SK-N-MC (cell line): ENCODE data around the gene ABCB4.

Source experiments
- DNase-seq: peaks from one replicate; pipeline ENCODE4 v3.0.0-alpha.2; 2011; ENCODE audit warnings: low read depth, low spot score
- H3K27ac ChIP-seq: fragments of 200-600 bp; sonication (generic); 2 replicates; pipeline ENCODE4 v1.5.1; 2016; ENCODE audit warnings: mixed run types
- H3K36me3 ChIP-seq: fragments of 200-600 bp; sonication (generic); 2 replicates; pipeline ENCODE4 v1.6.1; 2017; ENCODE audit warnings: antibody characterized with exemption, low read length, mixed read lengths; ENCODE audit not compliant: insufficient read depth
- H3K4me3 ChIP-seq: fragments of 200-600 bp; sonication (generic); 2 replicates; pipeline ENCODE4 v1.5.1; 2016
- H3K9ac ChIP-seq: fragments of 200-600 bp; sonication (generic); 2 replicates; pipeline ENCODE4 v1.8.0; 2017; ENCODE audit warnings: mixed run types, mixed read lengths; ENCODE audit not compliant: insufficient read length
- H3K9me3 ChIP-seq: fragments of 200-600 bp; sonication (generic); 2 replicates; pipeline ENCODE4 v1.6.1; 2017; ENCODE audit warnings: low read depth, mild to moderate bottlenecking, antibody characterized with exemption, low read length, moderate library complexity, mixed read lengths
- EZH2 ChIP-seq: fragments of 200-600 bp; sonication (generic); IDR thresholded peaks from one replicate; pipeline ENCODE4 v1.6.1; 2017; ENCODE audit warnings: antibody characterized with exemption
- FOXP2 ChIP-seq: optimal IDR thresholded peaks from 2 replicates; pipeline ENCODE3; 2011; ENCODE audit warnings: mild to moderate bottlenecking, moderate library complexity; ENCODE audit not compliant: insufficient read depth; ENCODE audit errors: extremely low read length, control extremely low read depth
- POLR2AphosphoS5 ChIP-seq: IDR thresholded peaks from 2 replicates; pipeline ENCODE4 v1.6.1; 2012; ENCODE audit warnings: mild to moderate bottlenecking, low read depth, low read length, borderline replicate concordance

ABCB4 gene

DNA sequence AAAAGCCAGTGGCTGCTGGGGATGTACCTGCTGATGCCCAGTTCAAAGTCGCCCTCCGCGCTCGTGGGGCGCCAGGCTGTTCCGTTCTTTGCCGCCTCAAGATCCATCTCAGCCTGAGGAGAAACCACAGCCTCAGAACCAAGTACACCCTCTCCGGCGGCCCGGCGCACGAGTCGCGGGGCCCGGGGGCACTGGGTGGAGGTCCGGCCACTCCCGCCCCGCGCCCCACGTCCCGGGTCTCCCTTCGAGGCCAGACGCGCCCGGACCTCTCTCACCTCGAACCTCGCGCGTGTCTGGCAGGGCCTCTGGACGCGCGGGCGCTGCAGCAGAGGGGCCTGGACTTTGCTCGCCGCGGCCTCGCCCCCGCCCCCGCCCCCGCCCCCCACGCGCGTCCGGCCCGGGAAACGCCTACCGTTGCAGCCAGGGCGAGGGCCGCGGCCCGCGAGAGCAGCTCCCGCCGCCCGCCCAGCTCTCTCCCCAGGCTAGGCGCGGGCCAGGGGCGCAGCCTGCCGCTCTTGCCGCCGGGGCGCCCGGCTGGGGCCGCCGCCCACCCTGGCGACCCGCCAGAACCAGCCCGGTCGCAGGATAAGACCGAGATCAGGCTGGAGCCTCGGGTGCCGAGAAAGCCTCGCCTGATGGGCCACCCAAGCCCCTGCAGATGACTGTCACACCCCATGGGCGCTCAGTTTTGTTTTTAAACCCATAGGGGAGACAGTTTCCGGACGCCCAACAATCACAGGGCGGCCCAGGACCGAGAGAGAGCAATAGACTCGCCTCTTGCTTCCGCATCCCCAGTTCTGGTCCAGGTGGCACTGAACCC is at the start of gene ABCB4:
Gene ABCB4, minus strand, starts transcription at position 322 of the 820 bp plus-strand sequence. Its CDS starts 215 bp downstream, at position 107.
- Histone ChIP-seq H3K36me3 (no peaks in the 10 kb centered on the region), H3K27ac (no peak within 1 kb of the TSS), H3K9me3 (no peaks in the 10 kb centered on the region), H3K9ac (no peak within 1 kb of the TSS), H3K4me3 (peak within 1 kb of the TSS; percentile 54)
- TF ChIP-seq FOXP2 = no peak
- no peak for TF ChIP-seq EZH2
- no peak for TF ChIP-seq POLR2AphosphoS5
- DNase-seq = no peak

DNA sequence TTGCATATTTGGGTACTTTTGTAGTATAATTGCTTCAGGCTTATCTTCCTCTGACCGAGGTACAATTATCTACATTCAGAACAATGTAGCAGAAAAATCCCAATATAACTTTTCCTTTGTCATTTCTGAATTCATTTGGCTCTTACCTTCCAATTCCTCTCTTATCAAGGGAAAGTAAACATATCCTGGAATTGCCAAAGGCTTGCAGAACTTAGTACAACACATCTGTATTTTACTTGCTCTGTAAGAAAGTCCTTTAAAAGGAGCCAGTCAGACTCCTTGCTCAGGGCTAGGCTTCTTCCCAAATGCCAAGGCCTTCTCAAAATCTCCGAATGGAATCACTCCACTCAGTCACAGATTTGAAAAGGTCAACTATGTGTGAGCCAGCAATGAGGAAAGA is 43.3 kb upstream of the ABCB4 start:
- no peaks in the 10 kb centered on the region for H3K9me3 ChIP-seq
- no peak overlapping the region for H3K27ac ChIP-seq
- TF ChIP-seq FOXP2 = no peak
- TF ChIP-seq EZH2 = no peak
- no peak for TF ChIP-seq POLR2AphosphoS5
- H3K4me3 ChIP-seq = no peak overlapping the region
- DNase-seq = no peak
- no peak overlapping the region for H3K9ac ChIP-seq
- no peaks in the 10 kb centered on the region for H3K36me3 ChIP-seq

DNA sequence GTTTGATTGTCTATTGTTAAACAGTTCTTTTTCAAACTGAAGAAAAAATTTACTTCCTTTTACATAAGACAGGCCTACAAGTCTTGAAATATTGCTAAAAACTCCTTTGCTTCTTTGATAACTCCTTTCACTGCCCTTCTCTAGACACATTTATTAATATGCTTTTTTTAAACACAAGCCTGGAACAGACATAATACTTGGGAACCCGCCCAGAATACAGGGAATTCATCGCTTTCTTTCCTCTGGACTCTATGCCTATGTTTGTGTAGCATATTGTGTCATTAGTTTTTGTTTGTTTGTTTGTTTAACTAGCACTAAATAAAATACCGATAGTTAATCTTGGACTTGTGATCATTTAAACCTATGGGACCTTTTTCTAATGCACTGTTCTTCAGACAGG is 42.4 kb upstream of the ABCB4 start:
- H3K27ac ChIP-seq = no peak overlapping the region
- H3K9ac ChIP-seq = no peak overlapping the region
- no peak overlapping the region for H3K4me3 ChIP-seq
- H3K9me3 ChIP-seq = no peaks in the 10 kb centered on the region
- no peak for DNase-seq
- TF ChIP-seq FOXP2 = no peak
- TF ChIP-seq EZH2 = no peak
- no peak for TF ChIP-seq POLR2AphosphoS5
- no peaks in the 10 kb centered on the region for H3K36me3 ChIP-seq

DNA sequence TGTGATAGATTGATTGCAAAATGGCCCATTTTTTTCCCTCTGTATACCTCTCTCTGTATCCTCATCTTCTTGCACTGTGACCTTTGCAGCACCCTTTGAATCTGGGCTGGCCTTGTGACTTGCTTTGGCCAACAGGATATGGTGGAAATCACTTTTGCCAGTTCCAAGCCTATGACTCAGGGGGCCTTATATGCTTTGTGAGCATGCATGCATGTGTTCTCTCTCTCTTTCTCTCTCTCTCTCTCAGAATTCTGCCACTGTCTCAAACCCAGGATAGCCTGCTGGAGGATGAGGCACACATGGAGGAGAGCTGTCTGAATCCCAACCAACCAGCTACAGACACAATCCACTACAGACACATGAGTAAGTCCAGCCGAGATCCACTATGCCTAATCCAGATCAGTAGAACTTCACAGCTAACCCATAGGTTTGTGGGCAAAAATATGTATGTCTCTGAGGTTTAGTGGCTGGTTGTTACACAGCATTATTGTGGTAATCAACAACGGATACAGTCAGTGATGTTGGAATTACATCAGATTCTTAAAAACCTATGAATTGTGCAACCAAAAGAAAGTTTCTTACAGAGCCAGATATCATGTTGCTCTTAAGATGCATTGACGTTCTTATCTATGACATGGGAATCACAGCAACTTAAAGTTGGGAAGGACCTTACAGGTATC is 41.8 kb upstream of the ABCB4 start:
- no peak overlapping the region for H3K27ac ChIP-seq
- no peak for DNase-seq
- TF ChIP-seq EZH2 = no peak
- TF ChIP-seq FOXP2 = no peak
- TF ChIP-seq POLR2AphosphoS5 = no peak
- H3K36me3 ChIP-seq = no peaks in the 10 kb centered on the region
- H3K9ac ChIP-seq = no peak overlapping the region
- H3K9me3 ChIP-seq = no peaks in the 10 kb centered on the region
- no peak overlapping the region for H3K4me3 ChIP-seq

DNA sequence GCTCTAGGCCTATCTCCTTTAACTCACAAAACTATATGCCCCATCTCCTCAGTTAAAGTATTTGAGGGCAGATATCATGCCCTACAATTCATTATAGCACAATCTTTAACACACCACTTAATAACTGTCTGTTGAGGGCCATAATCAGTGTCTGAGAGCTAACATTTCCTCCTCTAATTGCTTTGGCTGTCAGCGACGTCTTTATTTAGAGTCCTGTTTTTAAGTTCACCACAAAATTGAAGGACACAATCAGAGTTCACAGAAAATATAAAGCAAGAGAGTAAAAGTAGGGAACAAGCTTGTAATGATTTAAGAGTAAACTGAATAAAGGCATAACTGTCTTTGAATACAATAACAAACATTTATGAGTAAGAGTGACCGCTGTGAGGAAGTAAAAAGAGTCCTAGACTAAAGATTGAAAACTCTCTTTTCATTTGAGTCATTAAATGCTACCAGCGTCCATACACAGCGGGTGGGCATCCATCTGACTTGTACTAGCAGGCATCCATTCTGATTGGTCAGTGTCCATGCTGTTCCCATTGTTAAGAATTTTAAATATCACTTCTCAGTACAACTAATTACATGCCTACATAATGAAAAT is 38.4 kb upstream of the ABCB4 start:
- TF ChIP-seq FOXP2 (no peak), POLR2AphosphoS5 (no peak), EZH2 (no peak)
- no peak overlapping the region for H3K4me3 ChIP-seq
- no peak for DNase-seq
- no peaks in the 10 kb centered on the region for H3K36me3 ChIP-seq
- no peaks in the 10 kb centered on the region for H3K9me3 ChIP-seq
- no peak overlapping the region for H3K27ac ChIP-seq
- H3K9ac ChIP-seq = no peak overlapping the region

DNA sequence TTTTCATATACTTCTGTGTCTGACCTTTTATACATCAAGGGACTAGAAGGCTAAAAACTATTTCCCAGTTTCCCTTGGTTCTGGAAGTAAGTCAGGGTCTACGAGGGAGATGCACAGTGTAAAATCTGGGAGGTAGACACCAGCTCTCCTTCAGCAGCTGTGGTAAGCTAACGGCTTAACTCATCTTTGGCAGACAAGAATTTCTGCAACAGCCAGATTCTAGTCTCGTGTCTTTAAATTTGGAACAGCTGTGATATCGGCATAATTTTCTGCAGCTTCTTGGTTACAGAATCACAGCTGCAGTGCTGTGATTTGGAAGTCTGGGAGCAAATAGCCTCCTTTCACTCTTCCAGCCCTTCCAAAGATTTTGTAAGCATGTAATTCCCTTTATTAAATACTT is 37.4 kb upstream of the ABCB4 start:
- Histone ChIP-seq H3K9me3 (no peaks in the 10 kb centered on the region), H3K4me3 (no peak overlapping the region), H3K9ac (no peak overlapping the region), H3K36me3 (no peaks in the 10 kb centered on the region), H3K27ac (no peak overlapping the region)
- TF ChIP-seq POLR2AphosphoS5 (no peak), EZH2 (no peak), FOXP2 (no peak)
- DNase-seq = no peak

DNA sequence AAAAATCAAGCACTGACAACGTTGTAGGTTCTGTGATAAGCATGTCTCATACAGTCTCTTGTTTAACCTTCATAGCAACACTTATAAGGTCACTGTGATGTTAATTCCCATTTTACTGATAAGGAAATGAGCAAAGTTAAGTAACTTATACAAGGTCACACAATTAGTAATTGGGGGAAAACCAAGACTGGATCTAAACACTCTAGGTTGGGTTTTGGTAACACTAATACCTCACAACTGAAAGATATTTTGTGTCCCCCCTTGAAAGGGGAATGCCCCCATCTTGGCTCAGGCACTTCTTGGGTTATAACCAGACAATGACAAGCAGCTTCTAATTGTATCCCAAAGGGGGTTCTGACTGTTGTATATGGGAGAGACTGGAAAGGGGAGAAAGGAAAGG is 36.0 kb upstream of the ABCB4 start:
- Histone ChIP-seq H3K4me3 (no peak overlapping the region), H3K9ac (no peak overlapping the region), H3K9me3 (no peaks in the 10 kb centered on the region), H3K27ac (no peak overlapping the region), H3K36me3 (no peaks in the 10 kb centered on the region)
- DNase-seq = no peak
- no peak for TF ChIP-seq EZH2
- no peak for TF ChIP-seq POLR2AphosphoS5
- no peak for TF ChIP-seq FOXP2

DNA sequence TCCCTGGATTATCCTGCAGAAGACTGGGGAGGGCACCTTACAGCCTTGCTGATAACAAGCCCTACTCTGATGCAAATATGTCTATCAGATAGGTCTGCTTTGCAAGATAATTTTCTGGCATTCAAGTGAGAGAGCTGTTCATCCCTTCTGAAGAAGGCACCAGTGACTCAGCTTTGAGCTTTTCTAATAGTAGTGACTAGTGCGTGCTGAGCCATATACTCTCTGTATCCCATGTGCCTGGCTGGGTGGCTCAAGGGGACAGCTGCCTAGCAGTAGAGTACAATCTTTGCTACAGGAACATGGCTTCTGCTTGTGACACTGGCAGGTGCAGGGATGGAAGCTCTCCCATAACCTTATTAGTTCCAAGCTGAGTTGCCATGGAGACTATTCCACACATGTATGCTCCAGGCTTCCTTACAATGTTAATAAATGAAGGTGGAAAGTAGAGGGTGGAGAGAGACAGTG is 35.0 kb upstream of the ABCB4 start:
- H3K27ac ChIP-seq = no peak overlapping the region
- no peak for TF ChIP-seq FOXP2
- TF ChIP-seq POLR2AphosphoS5 = no peak
- no peak for TF ChIP-seq EZH2
- no peak for DNase-seq
- H3K4me3 ChIP-seq = no peak overlapping the region
- no peaks in the 10 kb centered on the region for H3K36me3 ChIP-seq
- H3K9me3 ChIP-seq = no peaks in the 10 kb centered on the region
- no peak overlapping the region for H3K9ac ChIP-seq
